Measurements from ENCODE around the gene LSM10.

Gene LSM10

GRCh38 chr1:36406440-36406839 lies 8.7 kb upstream of the LSM10 start:
- no peak for DNase-seq

DNA sequence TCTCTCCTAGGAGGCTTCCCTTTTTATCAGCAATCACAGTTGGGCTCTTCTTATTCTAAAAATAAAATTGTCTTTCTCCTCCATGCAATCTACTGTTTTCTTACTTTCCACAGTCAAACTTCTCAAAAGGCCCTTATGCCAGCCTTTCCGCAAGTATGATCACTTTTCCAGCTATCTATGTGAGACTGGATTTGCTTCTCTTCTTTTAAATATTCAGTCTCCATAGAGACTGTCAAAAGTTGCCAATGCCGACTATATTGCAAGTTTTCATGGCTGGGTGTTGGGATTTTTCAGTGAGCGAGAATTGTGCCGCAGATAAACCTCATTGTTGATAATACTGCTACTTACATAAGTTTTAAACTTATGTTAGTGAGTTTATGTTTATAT lies 4.8 kb upstream of the LSM10 start:
- no peak for DNase-seq

GRCh38 chr1:36401602-36402503 lies 4.1 kb upstream of the LSM10 start:
- DNase-seq = no peak

GRCh38 chr1:36400825-36401601 lies 3.3 kb upstream of the LSM10 start:
- peak; percentile 11 to 42 for DNase-seq

DNA sequence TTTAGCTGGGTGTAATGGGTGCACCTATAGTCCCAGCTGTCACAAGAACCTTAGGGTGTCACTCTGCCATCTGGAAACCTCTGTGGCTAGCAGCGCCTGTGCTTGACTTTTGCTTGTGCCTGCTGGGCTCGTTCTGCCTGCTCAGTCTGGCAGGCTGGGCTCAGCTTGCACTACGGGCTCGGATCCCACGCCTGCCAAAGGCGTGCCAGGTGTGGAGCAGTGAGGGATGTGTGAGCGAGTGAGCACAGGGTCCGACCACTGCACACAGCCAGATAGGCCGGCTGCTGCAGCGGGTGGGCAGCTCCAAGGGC lies 2.8 kb upstream of the LSM10 start:
- DNase-seq = no peak

- no peak for DNase-seq
Measured at GRCh38 chr1:36398370-36398977, 766 bp upstream of the LSM10 start.

DNA sequence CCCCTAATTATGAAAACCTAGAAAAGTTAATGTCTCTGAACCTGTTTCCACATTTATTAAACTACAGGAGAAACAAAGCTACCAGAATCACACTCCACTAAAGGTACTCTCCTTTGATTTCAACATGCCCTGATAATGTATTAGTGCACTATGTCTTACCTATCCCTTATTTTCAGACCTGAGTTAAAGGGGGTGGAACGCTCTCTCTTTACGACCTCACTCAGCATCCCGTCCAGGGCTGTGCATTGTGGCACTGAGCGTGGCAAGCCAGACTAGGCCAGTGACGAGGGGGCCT lies 678 bp downstream of the LSM10 start:
- no peak for DNase-seq

GRCh38 chr1:36396359-36396758 lies 1.3 kb downstream of the LSM10 start:
- DNase-seq = no peak

DNA sequence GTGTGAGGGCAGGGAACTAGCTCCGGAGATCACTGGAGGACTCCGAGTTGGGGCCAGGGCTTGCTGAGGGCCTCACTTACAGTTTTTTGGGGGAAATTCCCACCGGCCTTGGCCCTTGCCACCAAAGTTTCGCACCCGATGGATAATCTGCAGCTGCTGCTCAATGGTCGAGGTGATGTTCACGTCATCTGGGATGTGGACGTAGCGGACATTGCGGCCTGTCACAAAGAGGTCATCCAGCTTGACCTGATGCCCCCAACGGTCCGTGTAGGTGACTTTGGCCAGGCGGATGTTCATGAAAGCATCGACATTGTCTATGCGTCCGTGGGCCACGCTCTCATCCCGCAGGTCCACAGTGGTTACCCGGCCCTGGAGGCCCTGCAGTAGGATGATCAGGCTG lies 4.0 kb downstream of the LSM10 start:
- DNase-seq = no peak

- DNase-seq = no peak
Measured at GRCh38 chr1:36392836-36393235, 4.9 kb downstream of the LSM10 start.

DNA sequence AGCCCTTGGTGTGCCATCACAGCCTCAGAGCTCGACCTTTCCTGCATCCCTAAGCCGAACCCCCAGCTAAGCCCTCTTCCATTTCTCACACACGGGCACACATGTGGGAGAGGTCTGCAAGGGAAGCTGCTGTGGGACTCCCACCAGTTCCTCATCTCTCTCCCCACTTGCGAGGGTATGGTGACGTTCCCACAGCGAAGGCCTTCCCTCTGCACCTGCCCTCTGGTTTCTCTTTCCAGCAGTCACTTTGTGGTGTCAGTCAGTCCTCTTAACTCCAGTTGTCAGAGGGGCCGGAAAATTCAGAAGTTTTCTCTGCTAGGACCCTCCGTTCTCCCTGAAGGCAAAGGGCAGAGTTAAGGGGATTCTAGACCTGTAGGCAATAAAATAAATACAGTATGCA lies 6.4 kb downstream of the LSM10 start:
- DNase-seq = no peak

GRCh38 chr1:36390411-36390810 lies 7.3 kb downstream of the LSM10 start:
- DNase-seq = no peak

DNA sequence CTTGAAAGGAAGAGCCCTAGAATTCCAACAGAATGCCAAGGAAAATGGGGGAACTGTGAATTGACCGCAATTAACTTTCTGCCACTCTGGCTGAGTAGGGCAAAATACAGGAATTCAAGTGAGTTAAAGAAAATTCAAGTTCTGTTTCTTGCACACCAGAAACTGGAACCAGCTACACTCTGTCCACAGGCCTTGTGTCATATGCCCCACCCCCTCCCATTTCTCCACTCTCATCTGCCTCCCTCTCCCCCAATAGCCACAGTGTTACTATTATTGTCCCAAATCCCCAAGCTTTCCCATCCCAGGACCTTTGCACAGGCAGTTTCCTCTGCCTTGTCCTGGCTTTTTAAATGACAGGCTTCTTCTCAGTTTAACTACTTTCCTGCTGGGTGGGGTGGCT lies 7.7 kb downstream of the LSM10 start:
- DNase-seq = no peak

- no peak for DNase-seq
Measured at GRCh38 chr1:36389261-36389660, 8.4 kb downstream of the LSM10 start.

DNA sequence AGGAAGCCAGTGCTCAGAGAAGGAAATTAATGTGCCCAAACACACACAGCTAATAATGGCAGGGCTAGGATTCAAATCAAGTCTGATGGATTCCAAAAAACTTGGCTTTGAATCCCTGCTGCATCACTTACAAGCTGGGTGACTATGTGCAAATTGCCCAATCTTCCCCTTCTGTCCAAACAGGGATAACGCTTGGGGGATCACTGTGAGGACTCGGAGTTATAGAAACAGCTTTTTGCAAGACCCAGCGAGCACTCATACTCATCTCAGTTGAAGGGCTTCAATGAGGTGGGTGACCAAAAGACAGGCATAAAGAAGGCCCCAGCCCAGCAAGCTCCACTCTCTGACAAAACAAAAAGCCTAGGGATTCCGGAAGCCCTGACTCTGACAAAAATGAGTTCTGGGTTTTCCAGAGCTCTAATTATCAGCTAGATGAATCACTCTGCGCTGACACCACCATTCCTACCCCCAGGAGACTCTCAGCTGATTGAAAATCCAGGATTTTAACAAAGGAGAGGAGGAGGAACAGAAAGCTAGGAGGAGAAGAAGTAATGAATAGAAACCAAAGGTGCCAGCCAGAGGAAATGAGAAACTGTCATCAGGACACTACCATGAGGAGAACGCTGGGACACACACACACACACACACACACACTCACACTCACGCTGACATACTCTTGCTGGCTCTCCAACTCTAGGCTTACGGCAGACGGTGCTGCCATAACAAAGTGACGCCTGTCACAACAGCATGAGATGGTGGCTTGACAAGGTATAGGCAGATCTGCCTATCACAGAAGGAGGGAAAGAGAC lies 10.4 kb downstream of the LSM10 start:
- DNase-seq = no peak

DNA sequence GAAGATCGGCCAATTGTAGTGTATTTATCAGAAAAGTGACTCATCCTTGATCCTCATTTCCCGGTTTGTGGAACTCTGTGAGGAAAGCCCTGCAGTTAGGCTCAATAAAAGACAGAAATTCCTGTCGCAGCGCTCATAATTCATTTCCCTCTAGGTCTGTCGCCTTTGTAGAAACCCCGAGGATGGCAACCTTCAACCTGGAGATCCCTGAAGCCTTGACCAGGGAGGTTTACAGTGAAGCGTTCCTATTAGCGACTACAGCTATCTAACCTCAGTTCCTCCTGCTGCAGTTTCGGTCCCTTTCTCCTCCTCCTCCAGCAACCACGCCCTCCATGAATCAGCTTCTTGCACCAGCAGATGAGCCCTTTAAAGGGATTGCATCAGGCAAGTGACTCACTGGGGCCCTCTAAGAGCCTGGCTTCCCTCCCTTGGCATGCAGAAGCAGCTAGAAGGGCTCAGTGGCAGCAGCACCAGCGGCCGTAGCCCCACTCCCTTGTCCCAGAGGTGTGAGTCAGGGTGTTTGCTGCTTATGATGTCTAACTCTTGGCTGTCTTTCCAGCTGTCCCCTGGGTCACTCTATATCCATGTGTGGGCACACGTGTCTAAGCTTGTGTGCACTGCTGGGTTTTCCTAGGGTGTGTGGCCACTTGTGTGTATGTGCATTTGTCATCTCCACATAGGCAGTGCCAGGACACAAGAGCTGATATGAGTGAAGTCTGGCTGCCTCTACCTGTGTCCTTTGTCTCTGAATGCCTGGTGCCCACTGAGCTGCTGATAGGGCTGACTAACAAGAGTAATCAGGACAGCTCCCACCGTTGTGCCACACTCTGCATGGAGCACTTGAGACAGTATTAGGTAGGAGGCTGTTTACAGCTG lies 11.2 kb downstream of the LSM10 start:
- DNase-seq = peak; percentile 77 to 96

DNA sequence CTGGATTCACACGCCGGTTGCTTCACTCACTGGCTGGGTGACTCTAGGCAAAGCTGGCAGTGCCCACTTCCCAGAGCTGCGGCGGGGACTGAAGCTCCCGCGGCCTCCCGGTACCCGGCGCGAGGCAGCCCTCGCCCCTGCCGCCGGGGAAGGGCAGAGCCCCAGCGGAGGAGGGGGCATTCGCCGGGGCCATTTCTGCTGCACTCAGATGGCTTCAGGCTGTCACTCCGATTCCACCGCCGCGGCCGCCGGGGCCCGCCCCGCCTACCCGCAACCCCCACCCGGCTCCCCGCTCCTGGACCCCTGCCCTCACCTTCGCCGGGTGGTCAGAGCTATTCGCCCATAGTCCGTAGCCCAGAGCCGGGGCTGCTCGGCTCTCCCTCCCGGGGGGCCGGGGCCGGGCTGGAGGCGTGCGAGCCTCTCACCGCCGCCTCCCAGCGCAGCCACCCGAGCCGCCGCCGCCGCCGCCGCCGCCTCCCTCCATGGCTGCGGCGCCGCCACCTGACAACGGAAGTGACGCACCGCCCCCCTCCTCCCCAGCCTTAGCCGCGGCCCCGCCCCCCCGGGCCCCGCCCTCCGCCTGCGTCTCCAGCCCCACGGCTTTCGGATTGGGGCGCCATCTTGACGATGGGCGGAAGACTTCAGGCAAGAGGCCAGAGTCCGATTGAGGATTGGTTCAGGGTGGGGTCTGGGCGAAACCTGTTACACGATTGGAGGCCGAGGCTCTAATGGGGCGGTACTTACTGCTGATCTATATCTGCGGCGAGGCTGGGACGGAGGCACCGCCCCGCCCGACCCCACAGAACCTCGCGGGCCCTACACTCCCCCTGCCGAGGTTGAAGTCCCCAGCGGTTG lies 12.1 kb downstream of the LSM10 start, which contains the start of gene STK40:
TSS of gene STK40 (minus strand) at position 515 of the 855 bp plus-strand sequence. CDS start 24,592 bp downstream, outside the sequence.
- peak; percentile 98 to 99 for DNase-seq

- peak; percentile 12 to 22 for DNase-seq
Measured at GRCh38 chr1:36384542-36385409, 12.9 kb downstream of the LSM10 start.

GRCh38 chr1:36383240-36383639 lies 14.5 kb downstream of the LSM10 start:
- no peak for DNase-seq

DNA sequence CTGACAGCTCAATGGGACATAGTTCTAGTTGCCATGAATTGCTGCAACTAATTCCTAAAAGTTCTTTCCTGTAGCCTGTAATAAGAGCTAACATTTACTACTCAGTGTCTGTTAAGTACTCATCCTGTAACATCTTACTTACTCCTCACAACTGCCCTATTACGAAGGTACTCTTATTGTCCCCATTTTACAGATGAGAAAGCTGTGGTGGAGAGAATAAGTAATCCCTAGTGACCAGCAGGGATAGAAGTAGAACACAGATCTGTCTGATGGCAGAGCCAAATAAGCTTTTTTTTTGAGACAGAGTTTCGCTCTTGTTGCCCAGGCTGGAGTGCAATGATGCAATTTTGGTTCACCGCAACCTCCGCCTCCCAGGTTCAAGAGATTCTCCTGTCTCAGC lies 15.0 kb downstream of the LSM10 start:
- no peak for DNase-seq

Data from stimulated activated CD4-positive, alpha-beta T cell treated with anti-CD3 and anti-CD28 coated beads, Interleukin-4, amount 100 ng/mL, for 4 hours (primary cell).